DND-41 (cell line): ENCODE measurements around the gene RACGAP1.

Source experiments
- EZH2 ChIP-seq: IDR thresholded peaks from 3 replicates; pipeline ENCODE4 v1.6.1; 2012; ENCODE audit warnings: borderline replicate concordance, low read depth, mild to moderate bottlenecking, moderate library complexity, low read length, inconsistent platforms; ENCODE audit not compliant: severe bottlenecking
- TF ChIP-seq, protein P1 (sequence below): IDR thresholded peaks from 2 replicates; pipeline ENCODE4 v1.5.1; 2012; ENCODE audit warnings: borderline replicate concordance, low read length, moderate library complexity, mild to moderate bottlenecking; ENCODE audit not compliant: poor library complexity, severe bottlenecking; ENCODE audit errors: extremely low read depth

DNA sequence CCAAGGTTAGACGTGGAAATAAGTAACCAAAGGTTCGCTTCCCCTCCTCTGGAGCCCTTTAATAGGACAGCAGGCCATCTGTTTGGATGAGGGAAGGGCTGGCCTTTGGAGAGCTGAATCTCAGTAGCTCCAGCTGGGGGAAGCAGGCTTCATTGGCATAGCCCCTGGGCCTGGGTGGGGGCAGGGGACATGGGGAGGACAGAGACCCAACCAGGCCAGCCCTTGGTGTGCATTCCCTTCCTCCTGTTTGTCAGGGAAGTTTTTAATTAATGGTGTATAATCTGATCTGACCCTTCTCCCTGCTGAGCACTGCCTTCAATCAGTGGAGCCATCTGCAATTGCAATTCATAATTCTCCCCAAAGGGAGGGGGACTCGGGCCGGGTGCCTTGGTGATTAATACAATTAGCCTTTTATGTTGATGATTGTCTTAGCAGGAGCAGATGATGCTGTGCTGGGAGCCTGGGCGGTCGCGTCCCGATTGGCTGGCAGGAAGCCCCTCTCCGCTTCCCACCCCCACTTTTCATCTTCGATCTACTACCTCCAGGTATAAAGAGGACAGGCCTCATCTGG, 46.2 kb downstream of the RACGAP1 start:
- TF ChIP-seq, protein P1, sequence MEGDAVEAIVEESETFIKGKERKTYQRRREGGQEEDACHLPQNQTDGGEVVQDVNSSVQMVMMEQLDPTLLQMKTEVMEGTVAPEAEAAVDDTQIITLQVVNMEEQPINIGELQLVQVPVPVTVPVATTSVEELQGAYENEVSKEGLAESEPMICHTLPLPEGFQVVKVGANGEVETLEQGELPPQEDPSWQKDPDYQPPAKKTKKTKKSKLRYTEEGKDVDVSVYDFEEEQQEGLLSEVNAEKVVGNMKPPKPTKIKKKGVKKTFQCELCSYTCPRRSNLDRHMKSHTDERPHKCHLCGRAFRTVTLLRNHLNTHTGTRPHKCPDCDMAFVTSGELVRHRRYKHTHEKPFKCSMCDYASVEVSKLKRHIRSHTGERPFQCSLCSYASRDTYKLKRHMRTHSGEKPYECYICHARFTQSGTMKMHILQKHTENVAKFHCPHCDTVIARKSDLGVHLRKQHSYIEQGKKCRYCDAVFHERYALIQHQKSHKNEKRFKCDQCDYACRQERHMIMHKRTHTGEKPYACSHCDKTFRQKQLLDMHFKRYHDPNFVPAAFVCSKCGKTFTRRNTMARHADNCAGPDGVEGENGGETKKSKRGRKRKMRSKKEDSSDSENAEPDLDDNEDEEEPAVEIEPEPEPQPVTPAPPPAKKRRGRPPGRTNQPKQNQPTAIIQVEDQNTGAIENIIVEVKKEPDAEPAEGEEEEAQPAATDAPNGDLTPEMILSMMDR: no peak
- TF ChIP-seq EZH2: no peak
